ENCODE results near the gene SAP25. TPM values are rescaled to one million over a fixed set of nuclear protein-coding genes. Genes with fewer than 3 reads are reported as not detected.
"Not testable (repeated sequence)": the region's sequence is repeated elsewhere in the genome, so short reads cannot be mapped to it uniquely, and the experiment has no call there.

Gene SAP25
- total and polyA plus RNA-seq, 2 donors: 7.7 to 183 TPM

- DNase-seq (ENCODE audit: low read depth in 6 of 9, low spot score in 9 of 9): no peak
- H3K27ac ChIP-seq (ENCODE audit: low read depth in 1 of 2, low read length in 1 of 2): peak overlapping the region; percentile 66 to 77
- peaks cover 8 to 51% of the 10 kb centered on the region in 2 donors for H3K4me1 ChIP-seq (ENCODE audit: control insufficient read depth in 2 of 2, insufficient read depth in 2 of 2, low read length in 2 of 2)
- no peak overlapping the region for H3K4me3 ChIP-seq (ENCODE audit: low read length in 2 of 2)
- peaks cover 3 to 8% of the 10 kb centered on the region in 2 donors for H3K36me3 ChIP-seq (ENCODE audit: control insufficient read depth in 2 of 2, insufficient read depth in 2 of 2, low read length in 1 of 2)
- no peaks in the 10 kb centered on the region for H3K9me3 ChIP-seq (ENCODE audit: control insufficient read depth in 2 of 2, insufficient read depth in 1 of 2, low read length in 1 of 2)
- H3K27me3 ChIP-seq (ENCODE audit: control insufficient read depth in 2 of 2, insufficient read depth in 1 of 2, low read length in 1 of 2): no peaks in the 10 kb centered on the region
- WGBS: 92% methylated on average over 10 of the region's 10 CpGs
Observed at GRCh38 chr7:100546129-100546925, 27.4 kb downstream of the SAP25 start.

GRCh38 chr7:100545360-100546128 is 28.2 kb downstream of the SAP25 start:
- Histone ChIP-seq H3K4me1 (ENCODE audit: control insufficient read depth in 2 of 2, insufficient read depth in 2 of 2, low read length in 2 of 2) (peaks cover 8 to 50% of the 10 kb centered on the region in 2 donors), H3K27me3 (ENCODE audit: control insufficient read depth in 2 of 2, insufficient read depth in 1 of 2, low read length in 1 of 2) (no peaks in the 10 kb centered on the region), H3K9me3 (ENCODE audit: control insufficient read depth in 2 of 2, insufficient read depth in 1 of 2, low read length in 1 of 2) (no peaks in the 10 kb centered on the region), H3K36me3 (ENCODE audit: control insufficient read depth in 2 of 2, insufficient read depth in 2 of 2, low read length in 1 of 2) (peaks cover 3 to 7% of the 10 kb centered on the region in 2 donors), H3K4me3 (ENCODE audit: low read length in 2 of 2) (no peak overlapping the region), H3K27ac (ENCODE audit: low read depth in 1 of 2, low read length in 1 of 2) (peak overlapping the region; percentile 65 to 66)
- DNase-seq (ENCODE audit: low read depth in 6 of 9, low spot score in 9 of 9): no peak
- 88% methylated on average over 3 of the region's 3 CpGs for WGBS

GRCh38 chr7:100544967-100545359 is 28.7 kb downstream of the SAP25 start:
- Histone ChIP-seq H3K27ac (ENCODE audit: low read depth in 1 of 2, low read length in 1 of 2) (peak overlapping the region; percentile 65 to 66), H3K27me3 (ENCODE audit: control insufficient read depth in 2 of 2, insufficient read depth in 1 of 2, low read length in 1 of 2) (no peaks in the 10 kb centered on the region), H3K4me1 (ENCODE audit: control insufficient read depth in 2 of 2, insufficient read depth in 2 of 2, low read length in 2 of 2) (peaks cover 12 to 48% of the 10 kb centered on the region in 2 donors), H3K4me3 (ENCODE audit: low read length in 2 of 2) (no peak overlapping the region), H3K36me3 (ENCODE audit: control insufficient read depth in 2 of 2, insufficient read depth in 2 of 2, low read length in 1 of 2) (peaks cover 3 to 5% of the 10 kb centered on the region in 2 donors), H3K9me3 (ENCODE audit: control insufficient read depth in 2 of 2, insufficient read depth in 1 of 2, low read length in 1 of 2) (no peaks in the 10 kb centered on the region)
- 90% methylated on average over 1 of the region's 1 CpG for WGBS
- DNase-seq (ENCODE audit: low read depth in 6 of 9, low spot score in 9 of 9): no peak

- H3K9me3 ChIP-seq (ENCODE audit: control insufficient read depth in 2 of 2, insufficient read depth in 1 of 2, low read length in 1 of 2): no peaks in the 10 kb centered on the region
- 69% methylated on average over 5 of the region's 5 CpGs for WGBS
- H3K4me3 ChIP-seq (ENCODE audit: low read length in 2 of 2): no peak overlapping the region
- peaks cover 8 to 48% of the 10 kb centered on the region in 2 donors for H3K4me1 ChIP-seq (ENCODE audit: control insufficient read depth in 2 of 2, insufficient read depth in 2 of 2, low read length in 2 of 2)
- peaks cover 3 to 5% of the 10 kb centered on the region in 2 donors for H3K36me3 ChIP-seq (ENCODE audit: control insufficient read depth in 2 of 2, insufficient read depth in 2 of 2, low read length in 1 of 2)
- H3K27me3 ChIP-seq (ENCODE audit: control insufficient read depth in 2 of 2, insufficient read depth in 1 of 2, low read length in 1 of 2): peaks cover 0 to 4% of the 10 kb centered on the region in 2 donors
- H3K27ac ChIP-seq (ENCODE audit: low read depth in 1 of 2, low read length in 1 of 2): peak overlapping the region in 1 of 2 donors; percentile 60
- DNase-seq (ENCODE audit: low read depth in 6 of 9, low spot score in 9 of 9): no peak
Observed at GRCh38 chr7:100544386-100544785, 29.3 kb downstream of the SAP25 start.

GRCh38 chr7:100543586-100543985 is 30.1 kb downstream of the SAP25 start:
- H3K27me3 ChIP-seq (ENCODE audit: control insufficient read depth in 2 of 2, insufficient read depth in 1 of 2, low read length in 1 of 2): peaks cover 0 to 4% of the 10 kb centered on the region in 2 donors
- no peak for DNase-seq (ENCODE audit: low read depth in 6 of 9, low spot score in 9 of 9)
- no peak overlapping the region for H3K4me3 ChIP-seq (ENCODE audit: low read length in 2 of 2)
- H3K27ac ChIP-seq (ENCODE audit: low read depth in 1 of 2, low read length in 1 of 2): no peak overlapping the region
- peaks cover 8 to 50% of the 10 kb centered on the region in 2 donors for H3K4me1 ChIP-seq (ENCODE audit: control insufficient read depth in 2 of 2, insufficient read depth in 2 of 2, low read length in 2 of 2)
- H3K36me3 ChIP-seq (ENCODE audit: control insufficient read depth in 2 of 2, insufficient read depth in 2 of 2, low read length in 1 of 2): no peaks in the 10 kb centered on the region
- WGBS: 95% methylated on average over 1 of the region's 1 CpG
- no peaks in the 10 kb centered on the region for H3K9me3 ChIP-seq (ENCODE audit: control insufficient read depth in 2 of 2, insufficient read depth in 1 of 2, low read length in 1 of 2)

GRCh38 chr7:100541309-100541708 is 32.4 kb downstream of the SAP25 start:
- H3K4me3 ChIP-seq (ENCODE audit: low read length in 2 of 2); DNase-seq (ENCODE audit: low read depth in 6 of 9, low spot score in 9 of 9); H3K27ac ChIP-seq (ENCODE audit: low read depth in 1 of 2, low read length in 1 of 2); H3K36me3 ChIP-seq (ENCODE audit: control insufficient read depth in 2 of 2, insufficient read depth in 2 of 2, low read length in 1 of 2); H3K27me3 ChIP-seq (ENCODE audit: control insufficient read depth in 2 of 2, insufficient read depth in 1 of 2, low read length in 1 of 2); H3K9me3 ChIP-seq (ENCODE audit: control insufficient read depth in 2 of 2, insufficient read depth in 1 of 2, low read length in 1 of 2): not testable (repeated sequence)
- 96% methylated on average over 7 of the region's 7 CpGs for WGBS
- H3K4me1 ChIP-seq (ENCODE audit: control insufficient read depth in 2 of 2, insufficient read depth in 2 of 2, low read length in 2 of 2): peaks cover 12 to 34% of the 10 kb centered on the region in 2 donors

GRCh38 chr7:100540073-100540723 is 33.5 kb downstream of the SAP25 start:
- no peak for DNase-seq (ENCODE audit: low read depth in 6 of 9, low spot score in 9 of 9)
- Histone ChIP-seq H3K27ac (ENCODE audit: low read depth in 1 of 2, low read length in 1 of 2) (no peak overlapping the region), H3K4me3 (ENCODE audit: low read length in 2 of 2) (peak overlapping the region; percentile 57 to 87), H3K36me3 (ENCODE audit: control insufficient read depth in 2 of 2, insufficient read depth in 2 of 2, low read length in 1 of 2) (no peaks in the 10 kb centered on the region), H3K27me3 (ENCODE audit: control insufficient read depth in 2 of 2, insufficient read depth in 1 of 2, low read length in 1 of 2) (peaks cover 0 to 4% of the 10 kb centered on the region in 2 donors), H3K4me1 (ENCODE audit: control insufficient read depth in 2 of 2, insufficient read depth in 2 of 2, low read length in 2 of 2) (peaks cover 8 to 23% of the 10 kb centered on the region in 2 donors), H3K9me3 (ENCODE audit: control insufficient read depth in 2 of 2, insufficient read depth in 1 of 2, low read length in 1 of 2) (no peaks in the 10 kb centered on the region)
- 85% methylated on average over 6 of the region's 6 CpGs for WGBS

- Histone ChIP-seq H3K4me3 (ENCODE audit: low read length in 2 of 2) (peak overlapping the region; percentile 57 to 87), H3K36me3 (ENCODE audit: control insufficient read depth in 2 of 2, insufficient read depth in 2 of 2, low read length in 1 of 2) (no peaks in the 10 kb centered on the region), H3K27me3 (ENCODE audit: control insufficient read depth in 2 of 2, insufficient read depth in 1 of 2, low read length in 1 of 2) (peaks cover 0 to 4% of the 10 kb centered on the region in 2 donors), H3K4me1 (ENCODE audit: control insufficient read depth in 2 of 2, insufficient read depth in 2 of 2, low read length in 2 of 2) (peaks cover 8 to 18% of the 10 kb centered on the region in 2 donors), H3K27ac (ENCODE audit: low read depth in 1 of 2, low read length in 1 of 2) (peak overlapping the region in 1 of 2 donors; percentile 58), H3K9me3 (ENCODE audit: control insufficient read depth in 2 of 2, insufficient read depth in 1 of 2, low read length in 1 of 2) (no peaks in the 10 kb centered on the region)
- DNase-seq (ENCODE audit: low read depth in 6 of 9, low spot score in 9 of 9): no peak
- WGBS: 1% methylated on average over 44 of the region's 44 CpGs
Observed at GRCh38 chr7:100539436-100540006, 34.2 kb downstream of the SAP25 start.
